ENCODE data around the gene ST8SIA4.
A peak's percentile ranks its signal among the peaks of the same experiment; 100 is the strongest.

ST8SIA4 gene

GRCh38 chr5:100903039-100903887 lies at the start of gene ST8SIA4:
ST8SIA4 (minus strand) TSS chr5:100903282; CDS start chr5:100902955, 327 bp downstream.
- DNase-seq: peak; percentile 84

- no peak for DNase-seq
Measured at GRCh38 chr5:100950985-100951384, 47.9 kb upstream of the ST8SIA4 start.

- DNase-seq: no peak
Measured at GRCh38 chr5:100913298-100913697, 10.2 kb upstream of the ST8SIA4 start.

GRCh38 chr5:100909034-100909433 lies 6.0 kb upstream of the ST8SIA4 start:
- no peak for DNase-seq

- no peak for DNase-seq
Measured at GRCh38 chr5:100905259-100905914, 2.3 kb upstream of the ST8SIA4 start.

- DNase-seq: no peak
Measured at GRCh38 chr5:100904259-100904861, 1.3 kb upstream of the ST8SIA4 start.

- no peak for DNase-seq
Measured at GRCh38 chr5:100902440-100903038, 543 bp downstream of the ST8SIA4 start.

GRCh38 chr5:100901821-100902341 lies 1.2 kb downstream of the ST8SIA4 start:
- DNase-seq: no peak

GRCh38 chr5:100900796-100901781 lies 2.0 kb downstream of the ST8SIA4 start:
- peak; percentile 70 for DNase-seq

GRCh38 chr5:100900142-100900795 lies 2.8 kb downstream of the ST8SIA4 start:
- peak; percentile 59 for DNase-seq

GRCh38 chr5:100899675-100900074 lies 3.4 kb downstream of the ST8SIA4 start:
- no peak for DNase-seq

GRCh38 chr5:100898504-100899346 lies 4.4 kb downstream of the ST8SIA4 start:
- DNase-seq: no peak

- DNase-seq: no peak
Measured at GRCh38 chr5:100896054-100896453, 7.0 kb downstream of the ST8SIA4 start.

- DNase-seq: no peak
Measured at GRCh38 chr5:100890461-100891008, 12.5 kb downstream of the ST8SIA4 start.

- no peak for DNase-seq
Measured at GRCh38 chr5:100889896-100890295, 13.2 kb downstream of the ST8SIA4 start.

- DNase-seq: no peak
Measured at GRCh38 chr5:100889165-100889743, 13.8 kb downstream of the ST8SIA4 start.

- no peak for DNase-seq
Measured at GRCh38 chr5:100877274-100877673, 25.8 kb downstream of the ST8SIA4 start.

GRCh38 chr5:100872408-100873190 lies 30.5 kb downstream of the ST8SIA4 start:
- no peak for DNase-seq
